Lower leg skin (tissue), 4 donors: ENCODE measurements around the gene CDH13. TPM values are rescaled to one million over a fixed set of nuclear protein-coding genes. Genes with fewer than 3 reads are reported as not detected.

Source experiments
- DNase-seq, 2 donors: peaks; one replicate each; pipeline ENCODE4 v3.0.0-alpha.2; 2019; ENCODE audit warnings: low spot score in 2 of 2
- H3K4me3 ChIP-seq: fragments of 200-600 bp; sonication (generic); 2 replicates; pipeline ENCODE4 v1.5.1; 2017; ENCODE audit warnings: mild to moderate bottlenecking, low read depth; ENCODE audit not compliant: poor library complexity, severe bottlenecking
- POLR2A ChIP-seq, 2 donors: fragments of 450-650 bp; IDR thresholded peaks; one replicate each; pipeline ENCODE4 v1.6.1; 2016 to 2017; ENCODE audit warnings: antibody characterized with exemption in 2 of 2, mild to moderate bottlenecking in 1 of 2, moderate library complexity in 1 of 2
- WGBS, 2 donors: methylation state at CpG; one replicate each; pipeline ENCODE4 v1.1.5; 2018; 5-methylcytosine and 5-hydroxymethylcytosine counted together
- intact Hi-C: fragments of 100-400 bp; cut with DNase I; formaldehyde crosslinking; loops from one replicate; pipeline ENCODE4 v1.15.0; 2023; ENCODE audit warnings: low total_unique reads
- total RNA-seq, 4 donors: library from RNA; depleted of rRNA; stranded (reverse); fragments of >200 nt; gene quantifications; one replicate each; pipeline ENCODE4 v1.1.0, GENCODE V29; 2016
- TF ChIP-seq, protein P1 (sequence below), 3 donors: fragments of 450-650 bp; IDR thresholded peaks; one replicate each; pipeline ENCODE4 v1.5.1; 2016; ENCODE audit warnings: antibody characterized with exemption in 3 of 3, mild to moderate bottlenecking in 3 of 3, moderate library complexity in 2 of 3

Gene CDH13
- total RNA-seq, 4 donors from 2014 or later = 102 to 246 (median 155) TPM

DNA sequence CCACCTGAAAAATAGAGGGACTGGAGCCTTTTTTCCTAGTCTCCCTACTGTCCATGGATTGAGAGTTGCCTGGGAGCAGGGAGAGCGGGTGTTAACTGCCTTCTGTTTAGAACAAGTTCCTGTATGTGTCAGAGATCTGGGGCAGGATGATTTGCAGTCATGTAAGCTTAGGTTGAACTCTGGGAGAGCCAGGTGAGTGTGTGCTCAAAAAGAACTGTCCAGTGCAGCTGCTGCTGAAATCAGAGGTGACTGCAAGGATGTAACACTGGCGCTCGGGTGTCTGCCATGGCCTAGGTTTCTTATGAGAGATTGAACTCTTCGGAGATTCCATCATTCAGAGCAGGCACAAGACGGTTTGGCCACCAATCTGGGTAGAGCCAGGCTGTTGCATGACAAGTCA lies 432.5 kb downstream of the CDH13 start:
- DNase-seq = no peak
- 88 to 96% methylated on average over 5 of the region's 5 CpGs for WGBS, 2 donors
- H3K4me3 ChIP-seq = no peak overlapping the region
- TF ChIP-seq, protein P1, sequence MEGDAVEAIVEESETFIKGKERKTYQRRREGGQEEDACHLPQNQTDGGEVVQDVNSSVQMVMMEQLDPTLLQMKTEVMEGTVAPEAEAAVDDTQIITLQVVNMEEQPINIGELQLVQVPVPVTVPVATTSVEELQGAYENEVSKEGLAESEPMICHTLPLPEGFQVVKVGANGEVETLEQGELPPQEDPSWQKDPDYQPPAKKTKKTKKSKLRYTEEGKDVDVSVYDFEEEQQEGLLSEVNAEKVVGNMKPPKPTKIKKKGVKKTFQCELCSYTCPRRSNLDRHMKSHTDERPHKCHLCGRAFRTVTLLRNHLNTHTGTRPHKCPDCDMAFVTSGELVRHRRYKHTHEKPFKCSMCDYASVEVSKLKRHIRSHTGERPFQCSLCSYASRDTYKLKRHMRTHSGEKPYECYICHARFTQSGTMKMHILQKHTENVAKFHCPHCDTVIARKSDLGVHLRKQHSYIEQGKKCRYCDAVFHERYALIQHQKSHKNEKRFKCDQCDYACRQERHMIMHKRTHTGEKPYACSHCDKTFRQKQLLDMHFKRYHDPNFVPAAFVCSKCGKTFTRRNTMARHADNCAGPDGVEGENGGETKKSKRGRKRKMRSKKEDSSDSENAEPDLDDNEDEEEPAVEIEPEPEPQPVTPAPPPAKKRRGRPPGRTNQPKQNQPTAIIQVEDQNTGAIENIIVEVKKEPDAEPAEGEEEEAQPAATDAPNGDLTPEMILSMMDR (IDR thresholded peaks at IDR 0.05) = no peak
- no peak for TF ChIP-seq POLR2A (IDR thresholded peaks at IDR 0.05)
- intact Hi-C loops = no loop called here

GRCh38 chr16:83066011-83066410 lies 439.2 kb downstream of the CDH13 start:
- intact Hi-C loops = no loop called here
- TF ChIP-seq, protein P1 (IDR thresholded peaks at IDR 0.05) = no peak
- no peak for TF ChIP-seq POLR2A (IDR thresholded peaks at IDR 0.05)
- DNase-seq = no peak
- no peak overlapping the region for H3K4me3 ChIP-seq
- 95 to 96% methylated on average over 3 of the region's 3 CpGs for WGBS, 2 donors

GRCh38 chr16:83066881-83067280 lies 440.1 kb downstream of the CDH13 start:
- DNase-seq = no peak
- WGBS, 2 donors = 93 to 95% methylated on average over 2 of the region's 2 CpGs
- TF ChIP-seq, protein P1 (IDR thresholded peaks at IDR 0.05) = no peak
- no peak for TF ChIP-seq POLR2A (IDR thresholded peaks at IDR 0.05)
- H3K4me3 ChIP-seq = no peak overlapping the region
- intact Hi-C loops = no loop called here

DNA sequence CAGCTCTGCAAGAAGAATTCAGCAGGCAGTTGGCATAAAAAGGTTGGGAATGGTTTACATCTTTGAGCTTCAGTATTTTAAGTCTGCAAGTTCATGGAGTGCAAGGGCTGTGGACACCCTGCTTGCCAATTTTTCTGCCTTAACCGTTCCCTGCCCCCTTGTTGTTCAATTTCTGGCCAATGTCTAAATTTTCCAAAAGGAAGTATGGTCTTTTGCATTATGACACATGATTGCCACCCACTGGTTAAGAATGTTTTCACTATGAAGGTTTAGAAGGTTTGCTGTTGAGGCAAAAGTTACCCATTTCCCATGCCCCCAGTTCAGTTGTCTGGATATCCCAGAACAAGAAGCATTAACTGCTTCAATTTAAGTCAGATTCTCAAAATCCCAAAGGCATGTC lies 441.9 kb downstream of the CDH13 start:
- intact Hi-C loops = no loop called here
- no peak overlapping the region for H3K4me3 ChIP-seq
- DNase-seq = no peak
- 26 to 35% methylated on average over 1 of the region's 1 CpG for WGBS, 2 donors
- TF ChIP-seq POLR2A (IDR thresholded peaks at IDR 0.05) = no peak
- TF ChIP-seq, protein P1 (IDR thresholded peaks at IDR 0.05) = no peak

DNA sequence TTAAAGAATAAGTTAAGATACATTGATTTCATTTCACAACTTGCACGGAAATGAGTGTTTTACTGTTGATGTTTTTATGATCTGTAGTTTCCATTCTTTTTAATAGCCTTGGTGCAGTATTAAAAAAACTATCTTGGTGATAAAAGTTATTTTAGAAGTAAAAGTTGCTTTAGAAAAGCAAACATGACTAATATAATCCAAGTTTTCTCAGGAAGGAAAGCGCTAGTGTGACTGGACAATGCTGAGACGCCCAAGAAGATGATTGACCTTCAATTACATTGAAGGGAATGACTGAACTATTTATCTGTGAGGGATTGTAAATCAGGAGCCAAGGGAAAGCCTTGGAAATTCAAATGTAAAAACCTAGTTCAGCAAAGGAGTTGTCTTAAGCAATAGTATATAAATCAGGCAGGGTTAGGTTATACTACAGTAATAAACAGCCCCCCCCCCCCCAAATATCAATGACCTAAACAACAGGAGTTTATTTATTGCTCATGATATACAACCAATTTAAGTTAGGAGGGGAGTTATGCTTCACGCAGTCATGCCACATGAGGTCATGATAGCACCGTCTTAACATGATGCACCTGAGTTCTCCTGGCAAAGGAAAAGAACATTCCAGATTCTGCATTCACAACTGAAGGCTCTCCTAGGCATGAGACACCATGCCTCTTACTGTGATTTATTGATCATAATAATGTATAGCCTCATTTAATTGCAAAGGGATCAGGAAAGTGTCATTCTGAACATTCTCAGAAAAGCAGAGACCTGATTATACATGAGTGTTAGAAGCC lies 443.8 kb downstream of the CDH13 start:
- H3K4me3 ChIP-seq = no peak overlapping the region
- intact Hi-C loops = no loop called here
- WGBS, 2 donors = 64 to 76% methylated on average over 5 of the region's 5 CpGs
- TF ChIP-seq POLR2A (IDR thresholded peaks at IDR 0.05) = no peak
- TF ChIP-seq, protein P1 (IDR thresholded peaks at IDR 0.05) = no peak
- DNase-seq = no peak

- 67 to 69% methylated on average over 2 of the region's 2 CpGs for WGBS, 2 donors
- no peak overlapping the region for H3K4me3 ChIP-seq
- no peak for DNase-seq
- TF ChIP-seq, protein P1 (IDR thresholded peaks at IDR 0.05) = no peak
- TF ChIP-seq POLR2A (IDR thresholded peaks at IDR 0.05) = no peak
- intact Hi-C loops = no loop called here
These were observed 449.2 kb downstream of the CDH13 start for GRCh38 chr16:83075956-83076355.
